DMS53 treated with DMSO at 0.1 percent for 48 hours (cell line): ENCODE data around the gene SERPINH1.

Experiments used
- DNase-seq: peaks from one replicate; lab custom pipeline; 2025; ENCODE audit not compliant: unreplicated experiment; lab: John Stamatoyannopoulos, UW

Gene SERPINH1

DNA sequence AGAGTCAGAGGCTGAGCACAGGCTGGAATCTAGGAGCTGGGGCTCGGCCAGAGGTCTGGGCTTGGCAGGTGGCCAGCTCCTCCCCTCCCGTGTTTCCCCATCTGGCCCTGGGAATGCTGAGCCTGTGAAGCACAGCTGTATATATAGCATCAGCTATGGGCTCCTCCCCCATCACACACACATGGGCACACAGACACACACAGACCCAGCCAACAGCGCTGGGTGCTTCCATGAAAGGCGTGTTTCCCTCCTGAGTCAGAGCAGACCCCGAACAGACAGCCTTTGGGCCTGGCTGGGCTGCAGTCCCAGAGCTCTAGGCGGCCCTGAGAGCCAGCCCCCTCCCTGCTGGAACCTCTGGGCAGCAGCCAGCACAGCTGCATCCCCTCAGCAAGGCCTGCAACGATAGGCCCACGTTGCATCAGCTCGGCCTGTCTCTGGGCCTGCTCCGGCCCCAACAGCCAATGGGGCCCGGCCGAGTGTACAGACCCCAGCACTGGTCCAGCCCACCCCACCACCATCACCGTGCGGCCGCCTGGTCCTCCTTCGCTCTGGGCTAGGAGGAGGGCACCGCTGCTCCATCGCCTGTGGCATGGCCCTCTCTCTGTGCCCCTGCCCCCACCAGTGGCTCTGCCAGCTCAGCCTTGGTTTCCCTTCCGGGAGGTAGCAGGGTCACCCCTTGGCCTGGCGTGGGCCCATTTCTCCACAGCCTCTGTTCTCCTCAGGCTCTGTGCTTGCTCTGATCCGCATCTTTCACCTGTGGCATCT lies 7.6 kb upstream of the SERPINH1 start:
- DNase-seq: no peak

- DNase-seq: no peak
Measured at GRCh38 chr11:75555079-75555811, 6.8 kb upstream of the SERPINH1 start.

DNA sequence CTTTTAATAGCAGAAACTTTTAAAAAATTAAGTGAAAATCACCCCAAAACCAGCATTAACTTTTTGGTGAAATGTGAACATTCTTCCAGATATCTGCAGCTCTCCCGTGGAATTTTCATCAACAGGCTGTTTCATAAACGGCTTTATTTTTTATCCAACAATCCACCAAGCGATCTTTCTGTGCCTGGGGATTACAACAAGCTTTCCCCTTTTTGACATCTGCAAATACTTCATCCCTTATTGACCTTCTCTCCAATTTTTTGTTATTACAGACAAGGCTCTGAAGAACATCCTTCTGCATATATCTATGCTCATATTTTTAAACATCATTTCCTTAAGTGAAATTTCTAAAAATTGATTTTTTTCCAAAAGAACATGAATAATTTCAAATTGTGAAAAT lies 5.8 kb upstream of the SERPINH1 start:
- no peak for DNase-seq

GRCh38 chr11:75557666-75558494 lies 4.2 kb upstream of the SERPINH1 start:
- no peak for DNase-seq

DNA sequence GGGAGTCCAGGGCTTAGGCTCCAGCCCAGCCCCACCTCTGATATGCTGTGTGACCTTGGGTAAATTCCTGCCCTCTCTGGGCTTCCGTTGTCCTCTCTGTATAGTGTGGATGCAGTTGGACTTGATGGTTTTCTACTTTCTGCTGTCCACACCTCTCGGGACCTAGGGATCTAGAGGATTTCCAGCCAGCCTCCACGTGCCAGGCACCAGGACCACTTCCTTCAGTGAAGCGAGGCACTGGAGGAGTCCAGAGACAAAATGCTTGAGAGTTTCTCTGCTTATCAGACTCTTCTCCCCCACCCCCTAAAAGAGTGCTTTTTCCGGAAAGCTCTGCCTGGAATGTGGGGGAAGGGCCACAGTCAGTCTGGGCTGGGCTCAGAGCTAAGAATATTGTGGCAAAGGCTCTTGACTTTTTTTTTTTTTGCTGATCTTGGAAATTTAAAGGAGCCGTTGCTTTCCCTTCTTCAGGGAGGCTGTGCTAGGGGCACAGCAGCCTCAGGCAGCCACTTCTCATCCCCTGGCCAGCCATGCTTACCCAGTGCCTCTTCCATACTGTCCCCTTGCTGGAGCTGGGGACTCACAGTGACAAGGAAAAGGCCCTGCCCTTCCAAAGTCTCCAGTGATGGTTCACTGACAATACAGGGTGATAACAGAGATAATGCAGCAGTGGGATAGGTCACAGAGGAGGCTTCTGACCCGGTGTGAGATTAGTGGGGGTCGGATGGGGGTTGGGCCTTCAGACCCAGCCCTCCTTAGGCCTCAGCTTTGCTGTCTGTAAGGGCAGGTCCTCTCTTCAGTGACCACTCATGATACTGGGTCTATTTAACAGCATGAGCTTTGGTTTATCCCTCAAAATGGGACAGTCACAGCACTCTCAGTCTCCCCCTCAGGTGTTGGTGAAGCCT lies 2.9 kb upstream of the SERPINH1 start:
- DNase-seq: no peak

GRCh38 chr11:75560644-75561043 lies 1.4 kb upstream of the SERPINH1 start:
- no peak for DNase-seq

GRCh38 chr11:75561426-75562047 lies 516 bp upstream of the SERPINH1 start:
- DNase-seq: no peak

GRCh38 chr11:75562836-75563484 lies 907 bp downstream of the SERPINH1 start:
- DNase-seq: no peak

DNA sequence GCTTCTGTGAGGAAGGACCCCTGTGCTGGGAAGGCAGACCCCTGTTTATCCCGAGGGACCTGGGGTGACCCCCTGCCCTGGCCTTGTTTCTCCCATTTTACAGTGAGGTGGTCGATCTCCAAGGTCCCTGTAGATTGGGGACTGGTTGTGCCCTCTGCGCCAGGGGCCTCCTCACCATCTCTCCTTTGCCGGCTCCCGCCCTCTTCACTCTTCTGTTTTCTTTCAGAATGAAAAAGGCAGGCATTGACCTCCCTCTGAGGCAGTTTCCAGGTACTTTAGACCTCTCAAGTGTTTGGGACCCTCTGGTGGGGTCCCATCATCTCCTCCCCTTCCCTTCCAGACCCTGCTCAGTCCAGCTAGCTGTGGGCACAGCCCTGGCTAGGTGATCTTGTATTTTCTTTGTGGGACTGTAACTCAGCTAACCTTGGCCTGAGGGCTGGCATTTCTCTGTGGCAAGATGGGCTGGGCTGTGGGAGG lies 1.5 kb downstream of the SERPINH1 start:
- DNase-seq: no peak

- no peak for DNase-seq
Measured at GRCh38 chr11:75563978-75564552, 2.0 kb downstream of the SERPINH1 start.

DNA sequence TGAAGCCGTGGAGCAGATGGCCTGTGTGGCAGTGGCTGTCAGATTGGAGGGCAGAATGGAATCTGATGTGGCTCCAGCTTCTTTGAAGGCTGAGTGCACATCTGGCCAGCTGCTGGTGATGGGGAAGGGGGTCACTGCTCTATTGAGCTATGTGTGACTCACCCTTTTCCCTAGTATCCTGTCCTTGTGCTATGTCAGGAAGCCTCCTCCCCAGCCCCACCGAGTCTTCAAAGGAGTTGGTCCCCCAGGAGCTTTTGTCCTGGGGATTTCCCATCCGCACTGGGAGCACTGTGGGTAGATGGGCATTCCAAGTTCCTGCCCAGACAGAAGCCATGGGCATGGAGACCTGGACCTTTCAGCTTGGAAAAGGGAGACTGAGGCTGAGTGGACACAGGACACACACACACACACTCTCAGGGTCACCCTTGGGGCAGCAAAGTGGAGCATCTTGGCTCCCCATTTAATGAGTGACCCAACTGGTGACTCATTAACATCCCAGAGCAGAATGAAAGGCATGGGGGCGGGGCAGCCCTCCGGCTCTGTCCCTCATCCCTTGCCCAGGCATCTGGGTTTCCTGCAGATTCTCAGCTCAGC lies 3.3 kb downstream of the SERPINH1 start:
- DNase-seq: no peak

- DNase-seq: no peak
Measured at GRCh38 chr11:75565916-75566762, 4.1 kb downstream of the SERPINH1 start.

- DNase-seq: no peak
Measured at GRCh38 chr11:75566763-75567279, 4.8 kb downstream of the SERPINH1 start.

DNA sequence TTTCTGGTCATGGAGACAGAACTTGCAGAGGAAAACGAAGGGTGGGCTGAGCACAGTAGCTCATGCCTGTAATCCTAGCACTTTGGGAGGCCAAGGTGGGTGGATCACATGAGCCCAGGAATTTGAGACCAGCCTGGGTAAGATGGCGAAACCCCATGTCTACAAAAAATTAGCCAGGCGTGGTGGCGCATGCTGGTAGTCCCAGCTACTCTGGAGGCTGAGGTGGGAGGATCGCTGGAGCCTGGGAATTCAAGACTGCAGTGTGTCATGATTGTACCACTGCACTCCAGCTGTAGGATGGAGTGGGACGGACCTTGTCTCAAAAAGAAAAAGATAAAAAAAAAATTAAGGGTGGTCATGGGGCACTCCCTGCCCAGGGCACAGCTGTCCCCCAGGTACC lies 5.9 kb downstream of the SERPINH1 start:
- DNase-seq: no peak

DNA sequence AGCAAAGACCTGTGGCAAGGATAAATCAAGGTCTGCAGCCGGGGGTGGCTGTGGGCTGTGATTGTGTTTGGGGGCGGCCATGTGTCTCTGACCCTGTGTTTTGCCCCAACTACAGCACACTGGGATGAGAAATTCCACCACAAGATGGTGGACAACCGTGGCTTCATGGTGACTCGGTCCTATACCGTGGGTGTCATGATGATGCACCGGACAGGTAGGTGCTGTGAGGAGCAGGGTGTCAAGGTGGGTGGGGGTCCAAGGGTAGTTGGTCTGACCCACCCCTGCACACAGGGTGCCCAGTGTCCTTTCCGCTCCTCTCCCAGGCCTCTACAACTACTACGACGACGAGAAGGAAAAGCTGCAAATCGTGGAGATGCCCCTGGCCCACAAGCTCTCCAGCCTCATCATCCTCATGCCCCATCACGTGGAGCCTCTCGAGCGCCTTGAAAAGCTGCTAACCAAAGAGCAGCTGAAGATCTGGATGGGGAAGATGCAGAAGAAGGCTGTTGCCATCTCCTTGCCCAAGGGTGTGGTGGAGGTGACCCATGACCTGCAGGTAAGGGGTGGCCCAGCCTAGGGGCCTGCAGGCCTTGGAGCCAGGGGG lies 6.7 kb downstream of the SERPINH1 start:
- no peak for DNase-seq

GRCh38 chr11:75570559-75571139 lies 8.6 kb downstream of the SERPINH1 start:
- no peak for DNase-seq

GRCh38 chr11:75571625-75572024 lies 9.6 kb downstream of the SERPINH1 start:
- no peak for DNase-seq
